HG02623 (cell line): ENCODE data around the gene OR5AU1.
"Not testable (repeated sequence)": the region's sequence is repeated elsewhere in the genome, so short reads cannot be mapped to it uniquely, and the experiment has no call there.

Experiments used
- ATAC-seq: cut with Tn5 transposase; IDR thresholded peaks from one replicate; pipeline ENCODE4 v1.9.1; 2021; ENCODE audit warnings: moderate library complexity; ENCODE audit not compliant: unreplicated experiment

The OR5AU1 gene

GRCh38 chr14:21182166-21182565 lies 26.3 kb upstream of the OR5AU1 start:
- no peak for ATAC-seq

- no peak for ATAC-seq
Observed at GRCh38 chr14:21171128-21171527, 15.3 kb upstream of the OR5AU1 start.

- no peak for ATAC-seq
Observed at GRCh38 chr14:21169573-21169972, 13.7 kb upstream of the OR5AU1 start.

GRCh38 chr14:21168055-21168454 lies 12.2 kb upstream of the OR5AU1 start:
- no peak for ATAC-seq

- not testable (repeated sequence) for ATAC-seq
Observed at GRCh38 chr14:21165670-21166069, 9.8 kb upstream of the OR5AU1 start.

GRCh38 chr14:21165002-21165605 lies 9.2 kb upstream of the OR5AU1 start:
- ATAC-seq: not testable (repeated sequence)

- no peak for ATAC-seq
Observed at GRCh38 chr14:21163871-21164291, 8.0 kb upstream of the OR5AU1 start.

- no peak for ATAC-seq
Observed at GRCh38 chr14:21162081-21162480, 6.2 kb upstream of the OR5AU1 start.

- ATAC-seq: no peak
Observed at GRCh38 chr14:21160061-21160610, 4.3 kb upstream of the OR5AU1 start.

- not testable (repeated sequence) for ATAC-seq
Observed at GRCh38 chr14:21158175-21158574, 2.3 kb upstream of the OR5AU1 start.

- ATAC-seq: no peak
Observed at GRCh38 chr14:21149641-21150367, 6.1 kb downstream of the OR5AU1 start.

- ATAC-seq: no peak
Observed at GRCh38 chr14:21145437-21145836, 10.4 kb downstream of the OR5AU1 start.

GRCh38 chr14:21142357-21142756 lies 13.5 kb downstream of the OR5AU1 start:
- ATAC-seq: no peak

- no peak for ATAC-seq
Observed at GRCh38 chr14:21136024-21136423, 19.8 kb downstream of the OR5AU1 start.

- ATAC-seq: no peak
Observed at GRCh38 chr14:21133901-21134300, 22.0 kb downstream of the OR5AU1 start.

- no peak for ATAC-seq
Observed at GRCh38 chr14:21123429-21123828, 32.4 kb downstream of the OR5AU1 start.

GRCh38 chr14:21121122-21121521 lies 34.7 kb downstream of the OR5AU1 start:
- ATAC-seq: no peak

GRCh38 chr14:21120686-21121085 lies 35.2 kb downstream of the OR5AU1 start:
- ATAC-seq: no peak

- ATAC-seq: no peak
Observed at GRCh38 chr14:21118933-21119332, 36.9 kb downstream of the OR5AU1 start.

GRCh38 chr14:21113369-21113768 lies 42.5 kb downstream of the OR5AU1 start:
- no peak for ATAC-seq

GRCh38 chr14:21112255-21112654 lies 43.6 kb downstream of the OR5AU1 start:
- no peak for ATAC-seq

GRCh38 chr14:21109377-21110138 lies 46.3 kb downstream of the OR5AU1 start:
- ATAC-seq: no peak
